ENCODE results near the gene CTNND2. TPM values are rescaled to one million over a fixed set of nuclear protein-coding genes. Genes with fewer than 3 reads are reported as not detected.

The CTNND2 gene
- total RNA-seq, 3 donors from 2014 or later (not counting 1 experiment from before 2014, with no cell fraction given), result not detected

- Mint-ChIP-seq H3K36me3 (no peaks in the 10 kb centered on the region), H3K4me3 (no peak overlapping the region), H3K4me1 (no peaks in the 10 kb centered on the region), H3K9me3 (no peaks in the 10 kb centered on the region), H3K27ac (no peak overlapping the region), H3K27me3 (ENCODE audit: low read depth in 2 of 2) (peaks cover 5 to 13% of the 10 kb centered on the region in 2 donors)
- Histone ChIP-seq H3K27me3 (ENCODE audit: control insufficient read depth, insufficient read depth, low read length) (no peaks in the 10 kb centered on the region), H3K36me3 (ENCODE audit: control insufficient read depth, insufficient read depth, low read length) (no peaks in the 10 kb centered on the region), H3K27ac (ENCODE audit: low read length) (no peak overlapping the region), H3K4me1 (ENCODE audit: control insufficient read depth, insufficient read depth, low read length) (no peaks in the 10 kb centered on the region), H3K4me3 (ENCODE audit: low read length) (no peak overlapping the region), H3K9me3 (ENCODE audit: control insufficient read depth, insufficient read depth, low read length) (no peaks in the 10 kb centered on the region)
- TF ChIP-seq CTCF (IDR thresholded peaks at IDR 0.05), result no peak
- ATAC-seq (no peak), DNase-seq (no peak)
- intact Hi-C loops (cut with micrococcal nuclease), result no loop called here
- WGBS (ENCODE audit: insufficient coverage), result 82% methylated on average over 5 of the region's 5 CpGs
Observed at GRCh38 chr5:11281842-11282241, 622.4 kb downstream of the CTNND2 start.

GRCh38 chr5:11277323-11277722, 626.9 kb downstream of the CTNND2 start:
- no peak for TF ChIP-seq CTCF (IDR thresholded peaks at IDR 0.05)
- Mint-ChIP-seq H3K4me1 (no peaks in the 10 kb centered on the region), H3K9me3 (no peaks in the 10 kb centered on the region), H3K27me3 (ENCODE audit: low read depth in 2 of 2) (peaks cover 4 to 10% of the 10 kb centered on the region in 2 donors), H3K36me3 (no peaks in the 10 kb centered on the region), H3K27ac (no peak overlapping the region), H3K4me3 (no peak overlapping the region)
- Histone ChIP-seq H3K27me3 (ENCODE audit: control insufficient read depth, insufficient read depth, low read length) (no peaks in the 10 kb centered on the region), H3K27ac (ENCODE audit: low read length) (no peak overlapping the region), H3K9me3 (ENCODE audit: control insufficient read depth, insufficient read depth, low read length) (no peaks in the 10 kb centered on the region), H3K4me1 (ENCODE audit: control insufficient read depth, insufficient read depth, low read length) (no peaks in the 10 kb centered on the region), H3K4me3 (ENCODE audit: low read length) (no peak overlapping the region), H3K36me3 (ENCODE audit: control insufficient read depth, insufficient read depth, low read length) (no peaks in the 10 kb centered on the region)
- DNase-seq (no peak), ATAC-seq (no peak)
- intact Hi-C loops (cut with micrococcal nuclease), result no loop called here
- 86% methylated on average over 4 of the region's 4 CpGs for WGBS (ENCODE audit: insufficient coverage)

GRCh38 chr5:11273180-11273903, 630.9 kb downstream of the CTNND2 start:
- Mint-ChIP-seq H3K9me3 (no peaks in the 10 kb centered on the region), H3K4me1 (no peaks in the 10 kb centered on the region)
- 93% methylated on average over 8 of the region's 11 CpGs for WGBS (ENCODE audit: insufficient coverage)

More at GRCh38 chr5:11273180-11273903, 630.9 kb downstream of the CTNND2 start:
- ATAC-seq (no peak), DNase-seq (no peak)
- Histone ChIP-seq H3K9me3 (ENCODE audit: control insufficient read depth, insufficient read depth, low read length) (no peaks in the 10 kb centered on the region), H3K27me3 (ENCODE audit: control insufficient read depth, insufficient read depth, low read length) (no peaks in the 10 kb centered on the region), H3K36me3 (ENCODE audit: control insufficient read depth, insufficient read depth, low read length) (no peaks in the 10 kb centered on the region), H3K4me3 (ENCODE audit: low read length) (no peak overlapping the region), H3K27ac (ENCODE audit: low read length) (no peak overlapping the region), H3K4me1 (ENCODE audit: control insufficient read depth, insufficient read depth, low read length) (no peaks in the 10 kb centered on the region)
- H3K27me3 Mint-ChIP-seq (ENCODE audit: low read depth in 2 of 2), result peaks cover 7 to 9% of the 10 kb centered on the region in 2 donors
- H3K27ac Mint-ChIP-seq, result no peak overlapping the region
- H3K36me3 Mint-ChIP-seq, result no peaks in the 10 kb centered on the region
- TF ChIP-seq CTCF (IDR thresholded peaks at IDR 0.05), result no peak
- intact Hi-C loops (cut with micrococcal nuclease), result no loop called here
- no peak overlapping the region for H3K4me3 Mint-ChIP-seq
